Sigmoid colon (tissue), 3 donors: Measurements from ENCODE around the gene PPP4C.

Experiments used
- POLR2A ChIP-seq, 2 donors: fragments of 450-650 bp; IDR thresholded peaks; one replicate each; pipeline ENCODE4 v1.6.1; 2016; ENCODE audit warnings: antibody characterized with exemption in 2 of 2, mild to moderate bottlenecking in 2 of 2, moderate library complexity in 2 of 2
- TF ChIP-seq, protein P1 (sequence below), 4 experiments: fragments of 450-650 bp in 3 of 4; fragments of 200-600 bp in 1 of 4; IDR thresholded peaks; one replicate each; pipeline ENCODE4 v1.5.1; 2016 to 2019; ENCODE audit warnings: antibody characterized with exemption in 4 of 4, mild to moderate bottlenecking in 3 of 4, moderate library complexity in 2 of 4

DNA sequence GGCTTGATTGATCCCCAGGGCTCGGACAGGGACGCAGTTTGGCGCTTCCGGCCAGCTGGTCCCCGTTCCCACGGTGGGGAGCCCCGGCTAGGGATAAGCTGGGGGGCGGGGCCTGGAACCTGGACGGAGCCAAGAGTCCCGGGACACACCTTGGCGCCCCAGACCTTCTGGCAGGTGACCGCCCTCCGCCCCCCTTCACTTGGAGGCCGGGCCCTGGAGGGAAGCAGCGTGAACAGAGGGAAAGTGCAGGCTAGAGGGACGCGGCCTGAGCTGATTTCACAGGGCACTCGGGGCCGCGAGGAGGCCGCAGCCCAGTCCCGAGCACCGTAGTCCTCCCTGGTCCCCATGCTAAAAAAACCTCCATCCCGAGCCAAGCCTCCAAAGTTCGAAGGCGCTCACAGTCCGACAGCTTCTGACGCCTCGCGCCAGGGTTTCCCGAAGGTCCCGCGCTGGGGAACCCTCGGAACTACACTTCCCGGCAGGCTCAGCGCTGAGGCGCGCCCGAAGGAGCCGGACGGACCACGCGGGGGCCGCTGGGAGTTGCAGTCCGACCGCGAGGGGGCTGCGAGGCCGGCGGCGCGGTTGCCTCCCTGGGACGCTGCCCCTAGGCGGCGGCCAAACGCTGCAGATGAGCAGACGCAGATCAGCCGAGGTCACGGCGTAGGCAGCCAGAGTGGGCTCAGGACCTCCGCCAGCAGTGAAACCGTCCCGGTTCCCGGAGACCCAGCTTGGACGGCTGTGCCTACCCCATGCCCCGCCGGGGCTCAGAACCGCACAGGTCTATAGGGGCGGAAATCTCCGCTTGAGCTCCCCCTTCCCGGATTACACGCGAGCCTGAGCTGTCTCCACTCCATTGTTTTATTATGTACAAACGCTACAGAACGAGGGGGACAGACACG lies 15.9 kb downstream of the PPP4C start, which contains the start of gene TBX6:
- TF ChIP-seq, protein P1, sequence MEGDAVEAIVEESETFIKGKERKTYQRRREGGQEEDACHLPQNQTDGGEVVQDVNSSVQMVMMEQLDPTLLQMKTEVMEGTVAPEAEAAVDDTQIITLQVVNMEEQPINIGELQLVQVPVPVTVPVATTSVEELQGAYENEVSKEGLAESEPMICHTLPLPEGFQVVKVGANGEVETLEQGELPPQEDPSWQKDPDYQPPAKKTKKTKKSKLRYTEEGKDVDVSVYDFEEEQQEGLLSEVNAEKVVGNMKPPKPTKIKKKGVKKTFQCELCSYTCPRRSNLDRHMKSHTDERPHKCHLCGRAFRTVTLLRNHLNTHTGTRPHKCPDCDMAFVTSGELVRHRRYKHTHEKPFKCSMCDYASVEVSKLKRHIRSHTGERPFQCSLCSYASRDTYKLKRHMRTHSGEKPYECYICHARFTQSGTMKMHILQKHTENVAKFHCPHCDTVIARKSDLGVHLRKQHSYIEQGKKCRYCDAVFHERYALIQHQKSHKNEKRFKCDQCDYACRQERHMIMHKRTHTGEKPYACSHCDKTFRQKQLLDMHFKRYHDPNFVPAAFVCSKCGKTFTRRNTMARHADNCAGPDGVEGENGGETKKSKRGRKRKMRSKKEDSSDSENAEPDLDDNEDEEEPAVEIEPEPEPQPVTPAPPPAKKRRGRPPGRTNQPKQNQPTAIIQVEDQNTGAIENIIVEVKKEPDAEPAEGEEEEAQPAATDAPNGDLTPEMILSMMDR (IDR thresholded peaks at IDR 0.05): peak; percentile 76 to 92 (median 85)
- TF ChIP-seq POLR2A (IDR thresholded peaks at IDR 0.05): no peak
